GM23338 (cell line): Measurements from ENCODE around the gene TNNT3. TPM values are rescaled to one million over a fixed set of nuclear protein-coding genes. Genes with fewer than 3 reads are reported as not detected.

ENCODE experiments used
- ATAC-seq: fragments of 200-7000 bp; cut with Tn5 transposase; 3 replicates; pipeline ENCODE4 v1.9.1; 2020
- DNase-seq: peaks from one replicate; pipeline ENCODE4 v3.0.0-alpha.2; 2015; ENCODE audit warnings: low spot score
- H2AFZ ChIP-seq: fragments of 200-600 bp; sonication (generic); 2 replicates; pipeline ENCODE4 v1.8.0; 2016; ENCODE audit warnings: antibody characterized with exemption, mild to moderate bottlenecking, moderate library complexity
- H3F3A ChIP-seq: fragments of 200-600 bp; sonication (generic); replicated peaks from 2 replicates; pipeline ENCODE4 v1.8.0; 2017; ENCODE audit warnings: antibody characterized with exemption, mixed run types, low read depth
- H3K27ac ChIP-seq: fragments of 200-600 bp; sonication (generic); 2 replicates; pipeline ENCODE4 v1.6.1; 2016; ENCODE audit warnings: low read depth
- H3K27me3 ChIP-seq: fragments of 200-600 bp; sonication (generic); 2 replicates; pipeline ENCODE4 v1.8.0; 2016; ENCODE audit warnings: mild to moderate bottlenecking, mixed run types, moderate library complexity; ENCODE audit not compliant: insufficient read depth
- H3K36me3 ChIP-seq: fragments of 200-600 bp; sonication (generic); 2 replicates; pipeline ENCODE4 v1.8.0; 2016; ENCODE audit warnings: mild to moderate bottlenecking; ENCODE audit not compliant: insufficient read depth
- H3K4me1 ChIP-seq: fragments of 200-600 bp; sonication (generic); 2 replicates; pipeline ENCODE4 v1.8.0; 2016; ENCODE audit warnings: mild to moderate bottlenecking, moderate library complexity; ENCODE audit not compliant: insufficient read depth
- H3K4me2 ChIP-seq: fragments of 200-600 bp; sonication (generic); 2 replicates; pipeline ENCODE4 v1.7.1; 2017; ENCODE audit warnings: mixed run types
- H3K4me3 ChIP-seq: fragments of 200-600 bp; sonication (generic); 2 replicates; pipeline ENCODE4 v1.6.1; 2016; ENCODE audit warnings: mixed run types
- H3K79me2 ChIP-seq: fragments of 200-600 bp; sonication (generic); replicated peaks from 2 replicates; pipeline ENCODE4 v1.8.0; 2017; ENCODE audit warnings: mild to moderate bottlenecking; ENCODE audit not compliant: insufficient read depth
- H3K9me2 ChIP-seq: fragments of 200-600 bp; sonication (generic); 2 replicates; pipeline ENCODE4 v1.8.0; 2017; ENCODE audit not compliant: insufficient read depth
- H4K20me1 ChIP-seq: fragments of 200-600 bp; sonication (generic); replicated peaks from 2 replicates; pipeline ENCODE4 v1.8.0; 2017; ENCODE audit warnings: mild to moderate bottlenecking; ENCODE audit not compliant: insufficient read depth
- H3K27ac Mint-ChIP-seq: 2 replicates; pipeline ENCODE4 v1.8.0; 2020; ENCODE audit warnings: inconsistent platforms, mild to moderate bottlenecking, moderate library complexity, mixed read lengths
- H3K27me3 Mint-ChIP-seq: 3 replicates; pipeline ENCODE4 v1.8.0; 2022; ENCODE audit warnings: low read depth, mild to moderate bottlenecking, moderate library complexity, mixed read lengths, inconsistent platforms; ENCODE audit not compliant: insufficient read depth, poor library complexity
- H3K36me3 Mint-ChIP-seq: 3 replicates; pipeline ENCODE4 v1.8.0; 2021; ENCODE audit warnings: low read depth, mild to moderate bottlenecking, inconsistent platforms, moderate library complexity, mixed read lengths
- H3K4me1 Mint-ChIP-seq: 3 replicates; pipeline ENCODE4 v1.8.0; 2020; ENCODE audit warnings: mild to moderate bottlenecking, inconsistent platforms, mixed read lengths
- H3K4me3 Mint-ChIP-seq: 3 replicates; pipeline ENCODE4 v1.8.0; 2021; ENCODE audit warnings: moderate library complexity, mild to moderate bottlenecking, inconsistent platforms, mixed read lengths
- H3K9me3 Mint-ChIP-seq: 3 replicates; pipeline ENCODE4 v1.8.0; 2020; ENCODE audit warnings: moderate library complexity, mild to moderate bottlenecking, inconsistent platforms, mixed read lengths
- EZH2 ChIP-seq: fragments of 200-600 bp; sonication (generic); IDR thresholded peaks from one replicate; pipeline ENCODE4 v1.8.0; 2017; ENCODE audit warnings: antibody characterized with exemption, mild to moderate bottlenecking, low read depth; ENCODE audit not compliant: unreplicated experiment
- EZH2phosphoT487 ChIP-seq: fragments of 200-600 bp; sonication (generic); IDR thresholded peaks from one replicate; pipeline ENCODE4 v1.8.1; 2018; ENCODE audit warnings: antibody characterized with exemption; ENCODE audit not compliant: unreplicated experiment
- JUNB ChIP-seq: IDR thresholded peaks from one replicate; pipeline ENCODE4 v1.6.1; 2016; ENCODE audit warnings: antibody characterized with exemption; ENCODE audit not compliant: unreplicated experiment
- NANOG ChIP-seq: IDR thresholded peaks from 2 replicates; pipeline ENCODE4 v1.6.1; 2016; ENCODE audit warnings: antibody characterized with exemption, borderline replicate concordance
- POLR2AphosphoS5 ChIP-seq: IDR thresholded peaks from 2 replicates; pipeline ENCODE4 v1.6.1; 2016; ENCODE audit warnings: antibody characterized with exemption, low read depth
- REST ChIP-seq: IDR thresholded peaks from one replicate; pipeline ENCODE4 v1.6.1; 2018; ENCODE audit warnings: antibody characterized with exemption; ENCODE audit not compliant: unreplicated experiment
- STAT1 ChIP-seq: IDR thresholded peaks from one replicate; pipeline ENCODE4 v1.6.1; 2016; ENCODE audit warnings: antibody characterized with exemption; ENCODE audit not compliant: unreplicated experiment
- ZNF114 ChIP-seq: fragments of 250-450 bp; sonication (Bioruptor Pico); IDR thresholded peaks from 2 replicates; pipeline ENCODE4 v1.5.0; 2020; ENCODE audit warnings: mild to moderate bottlenecking, moderate library complexity
- ZNF462 ChIP-seq: fragments of 250-450 bp; sonication (Bioruptor Pico); IDR thresholded peaks from 2 replicates; pipeline ENCODE4 v1.5.0; 2020; ENCODE audit warnings: mild to moderate bottlenecking, moderate library complexity
- polyA plus RNA-seq: library from polyadenylated mRNA; unstranded; fragments of >200 nt; fragmentation: Nextera tagmentation; extraction: Ambion mirVana; gene quantifications from 2 replicates; pipeline ENCODE4 v1.2.1, GENCODE V29; 2016
- total RNA-seq: library from RNA; depleted of rRNA; stranded (reverse); fragments of >200 nt; shearing (Covaris generic); gene quantifications from 2 replicates; pipeline ENCODE4 v1.2.3, GENCODE V29; 2014
- TF ChIP-seq, protein P1 (sequence below), 2 experiments: fragments of 200-600 bp in 1 of 2; sonication (generic) in 1 of 2; conservative IDR thresholded peaks; 2 replicates each; pipeline versions ENCODE4 v1.5.1 to v1.6.1; 2016 to 2017; ENCODE audit warnings: antibody characterized with exemption in 2 of 2, low read depth in 2 of 2, mild to moderate bottlenecking in 2 of 2, moderate library complexity in 1 of 2
- TF ChIP-seq, protein P2 (sequence below): IDR thresholded peaks from 2 replicates; pipeline ENCODE4 v1.6.1; 2016; ENCODE audit warnings: antibody characterized with exemption

TNNT3 gene
- total and polyA plus RNA-seq, 2 experiments from 2014 or later = not detected

- TF ChIP-seq, protein P1, sequence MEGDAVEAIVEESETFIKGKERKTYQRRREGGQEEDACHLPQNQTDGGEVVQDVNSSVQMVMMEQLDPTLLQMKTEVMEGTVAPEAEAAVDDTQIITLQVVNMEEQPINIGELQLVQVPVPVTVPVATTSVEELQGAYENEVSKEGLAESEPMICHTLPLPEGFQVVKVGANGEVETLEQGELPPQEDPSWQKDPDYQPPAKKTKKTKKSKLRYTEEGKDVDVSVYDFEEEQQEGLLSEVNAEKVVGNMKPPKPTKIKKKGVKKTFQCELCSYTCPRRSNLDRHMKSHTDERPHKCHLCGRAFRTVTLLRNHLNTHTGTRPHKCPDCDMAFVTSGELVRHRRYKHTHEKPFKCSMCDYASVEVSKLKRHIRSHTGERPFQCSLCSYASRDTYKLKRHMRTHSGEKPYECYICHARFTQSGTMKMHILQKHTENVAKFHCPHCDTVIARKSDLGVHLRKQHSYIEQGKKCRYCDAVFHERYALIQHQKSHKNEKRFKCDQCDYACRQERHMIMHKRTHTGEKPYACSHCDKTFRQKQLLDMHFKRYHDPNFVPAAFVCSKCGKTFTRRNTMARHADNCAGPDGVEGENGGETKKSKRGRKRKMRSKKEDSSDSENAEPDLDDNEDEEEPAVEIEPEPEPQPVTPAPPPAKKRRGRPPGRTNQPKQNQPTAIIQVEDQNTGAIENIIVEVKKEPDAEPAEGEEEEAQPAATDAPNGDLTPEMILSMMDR (conservative IDR thresholded peaks at IDR 0.05; ENCODE audit: low read depth in 2 of 2) = no peak
- TF ChIP-seq, protein P2, sequence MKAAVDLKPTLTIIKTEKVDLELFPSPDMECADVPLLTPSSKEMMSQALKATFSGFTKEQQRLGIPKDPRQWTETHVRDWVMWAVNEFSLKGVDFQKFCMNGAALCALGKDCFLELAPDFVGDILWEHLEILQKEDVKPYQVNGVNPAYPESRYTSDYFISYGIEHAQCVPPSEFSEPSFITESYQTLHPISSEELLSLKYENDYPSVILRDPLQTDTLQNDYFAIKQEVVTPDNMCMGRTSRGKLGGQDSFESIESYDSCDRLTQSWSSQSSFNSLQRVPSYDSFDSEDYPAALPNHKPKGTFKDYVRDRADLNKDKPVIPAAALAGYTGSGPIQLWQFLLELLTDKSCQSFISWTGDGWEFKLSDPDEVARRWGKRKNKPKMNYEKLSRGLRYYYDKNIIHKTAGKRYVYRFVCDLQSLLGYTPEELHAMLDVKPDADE = no peak
- TF ChIP-seq EZH2phosphoT487 = no peak
These were observed 22.6 kb upstream of the TNNT3 start (continued) for GRCh38 chr11:1896923-1897322.

GRCh38 chr11:1899090-1899489, 20.4 kb upstream of the TNNT3 start:
- Histone ChIP-seq H2AFZ (no peak overlapping the region), H3K4me2 (no peak overlapping the region), H3F3A (no peaks in the 10 kb centered on the region), H3K4me1 (no peaks in the 10 kb centered on the region), H4K20me1 (no peaks in the 10 kb centered on the region), H3K9me2 (no peaks in the 10 kb centered on the region), H3K27ac (no peak overlapping the region), H3K27me3 (no peaks in the 10 kb centered on the region), H3K36me3 (no peaks in the 10 kb centered on the region), H3K79me2 (no peaks in the 10 kb centered on the region), H3K4me3 (no peak overlapping the region)
- ATAC-seq (no peak), DNase-seq (no peak)
- H3K4me1 Mint-ChIP-seq = peaks cover 8% of the 10 kb centered on the region
- no peaks in the 10 kb centered on the region for H3K9me3 Mint-ChIP-seq
- H3K4me3 Mint-ChIP-seq = no peak overlapping the region
- H3K36me3 Mint-ChIP-seq = no peaks in the 10 kb centered on the region
- no peak overlapping the region for H3K27ac Mint-ChIP-seq
- peaks cover 3% of the 10 kb centered on the region for H3K27me3 Mint-ChIP-seq
- no peak for TF ChIP-seq EZH2
- no peak for TF ChIP-seq REST
- TF ChIP-seq ZNF462 (CRISPR knock-in tag) = no peak
- TF ChIP-seq JUNB = no peak
- TF ChIP-seq, protein P1 (conservative IDR thresholded peaks at IDR 0.05; ENCODE audit: low read depth in 2 of 2) = no peak
- TF ChIP-seq NANOG = no peak
- no peak for TF ChIP-seq STAT1
- no peak for TF ChIP-seq ZNF114 (CRISPR knock-in tag)
- TF ChIP-seq POLR2AphosphoS5 = no peak
